H9 (cell line): ENCODE data around the gene SNX5. TPM values are rescaled to one million over a fixed set of nuclear protein-coding genes. Genes with fewer than 3 reads are reported as not detected.
A peak's percentile ranks its signal among the peaks of the same experiment; 100 is the strongest.

Source experiments
- DNase-seq: peaks from one replicate; pipeline ENCODE4 v3.0.0-alpha.2; 2017
- H2AFZ ChIP-seq: one replicate; pipeline ENCODE4 v1.6.1; 2013; ENCODE audit warnings: mild to moderate bottlenecking, low read length, control low read depth, moderate library complexity
- H2AK5ac ChIP-seq: 2 replicates; pipeline ENCODE4 v1.6.1; 2013; ENCODE audit warnings: low read length, control low read depth, mixed read lengths; ENCODE audit not compliant: insufficient read length
- H2BK120ac ChIP-seq: one replicate; pipeline ENCODE4 v1.6.1; 2013; ENCODE audit warnings: low read depth, mild to moderate bottlenecking, low read length, control low read depth, inconsistent platforms; ENCODE audit not compliant: poor library complexity, severe bottlenecking
- H2BK12ac ChIP-seq: 2 replicates; pipeline ENCODE4 v1.6.1; 2013; ENCODE audit warnings: low read length, control low read depth, mixed read lengths, low read depth; ENCODE audit not compliant: insufficient read length
- H2BK15ac ChIP-seq: 2 replicates; pipeline ENCODE4 v1.6.1; 2013; ENCODE audit warnings: low read depth, low read length, control low read depth
- H2BK20ac ChIP-seq: one replicate; pipeline ENCODE4 v1.6.1; 2013; ENCODE audit warnings: low read depth, mild to moderate bottlenecking, low read length, control low read depth, inconsistent platforms; ENCODE audit not compliant: poor library complexity, severe bottlenecking
- H2BK5ac ChIP-seq: 2 replicates; pipeline ENCODE4 v1.6.1; 2013; ENCODE audit warnings: low read length, control low read depth, mixed read lengths; ENCODE audit not compliant: insufficient read length
- H3K14ac ChIP-seq: 2 replicates; pipeline ENCODE4 v1.6.1; 2013; ENCODE audit warnings: low read length, control low read depth; ENCODE audit not compliant: insufficient read depth
- H3K18ac ChIP-seq: 2 replicates; pipeline ENCODE4 v1.6.1; 2013; ENCODE audit warnings: low read depth, mild to moderate bottlenecking, mixed read lengths, low read length, control low read depth; ENCODE audit not compliant: insufficient read length
- H3K23ac ChIP-seq: 2 replicates; pipeline ENCODE4 v1.6.1; 2013; ENCODE audit warnings: low read length, control low read depth, mixed read lengths, low read depth; ENCODE audit not compliant: insufficient read length
- H3K23me2 ChIP-seq: 2 replicates; pipeline ENCODE4 v1.6.1; 2013; ENCODE audit warnings: low read depth, mild to moderate bottlenecking, mixed read lengths, low read length, control low read depth; ENCODE audit not compliant: insufficient read length, poor library complexity, severe bottlenecking
- H3K27ac ChIP-seq: 2 replicates; pipeline ENCODE4 v1.5.1; 2013; ENCODE audit warnings: low read length, control low read depth, mixed read lengths, low read depth; ENCODE audit not compliant: insufficient read length
- H3K27me3 ChIP-seq: 2 replicates; pipeline ENCODE4 v1.6.1; 2013; ENCODE audit warnings: low read length, control low read depth, inconsistent platforms; ENCODE audit not compliant: insufficient read depth
- H3K4ac ChIP-seq: 2 replicates; pipeline ENCODE4 v1.6.1; 2013; ENCODE audit warnings: low read depth, mild to moderate bottlenecking, control low read depth, inconsistent platforms, low read length, moderate library complexity
- H3K4me1 ChIP-seq: 2 replicates; pipeline ENCODE4 v1.6.1; 2013; ENCODE audit warnings: low read length, control low read depth, inconsistent platforms; ENCODE audit not compliant: insufficient read depth
- H3K4me2 ChIP-seq: 2 replicates; pipeline ENCODE4 v1.6.1; 2013; ENCODE audit warnings: low read length, control low read depth, mixed read lengths; ENCODE audit not compliant: insufficient read length, insufficient read depth
- H3K56ac ChIP-seq: 2 replicates; pipeline ENCODE4 v1.6.1; 2013; ENCODE audit warnings: low read depth, mild to moderate bottlenecking, mixed read lengths, low read length, control low read depth; ENCODE audit not compliant: insufficient read length
- H3K79me1 ChIP-seq: 2 replicates; pipeline ENCODE4 v1.6.1; 2013; ENCODE audit warnings: low read depth, mild to moderate bottlenecking, moderate library complexity, low read length, control low read depth, inconsistent platforms; ENCODE audit not compliant: insufficient read depth, poor library complexity, severe bottlenecking
- H3K79me2 ChIP-seq: 2 replicates; pipeline ENCODE4 v1.6.1; 2013; ENCODE audit warnings: low read length, control low read depth, inconsistent platforms; ENCODE audit not compliant: insufficient read depth
- H3K9ac ChIP-seq: 2 replicates; pipeline ENCODE4 v1.6.1; 2013; ENCODE audit warnings: low read length, control low read depth, mixed read lengths; ENCODE audit not compliant: insufficient read length; ENCODE audit errors: extremely low read depth
- H3K9me3 ChIP-seq: one replicate; pipeline ENCODE4 v1.6.1; 2013; ENCODE audit warnings: low read depth, low read length, inconsistent platforms; ENCODE audit not compliant: control insufficient read depth
- H3T11ph ChIP-seq: one replicate; pipeline ENCODE4 v1.6.1; 2013; ENCODE audit warnings: mild to moderate bottlenecking, low read length, control low read depth, inconsistent platforms
- H4K20me1 ChIP-seq: one replicate; pipeline ENCODE4 v1.6.1; 2013; ENCODE audit not compliant: control insufficient read depth, insufficient read length, insufficient read depth
- H4K5ac ChIP-seq: 2 replicates; pipeline ENCODE4 v1.6.1; 2013; ENCODE audit warnings: low read depth, mild to moderate bottlenecking, mixed read lengths, low read length, control low read depth; ENCODE audit not compliant: insufficient read length
- H4K8ac ChIP-seq: replicated peaks from 2 replicates; pipeline ENCODE4 v1.6.1; 2013; ENCODE audit warnings: low read length, control low read depth, mixed read lengths, low read depth; ENCODE audit not compliant: insufficient read length
- H4K91ac ChIP-seq: 2 replicates; pipeline ENCODE4 v1.6.1; 2013; ENCODE audit warnings: low read depth, mild to moderate bottlenecking, moderate library complexity, mixed read lengths, low read length, control low read depth; ENCODE audit not compliant: insufficient read length
- H3K27ac Mint-ChIP-seq, 3 experiments: 2 replicates in 2 of 3; 3 replicates in 1 of 3; pipeline ENCODE4 v1.8.0; 2020 to 2021; ENCODE audit warnings: mixed read lengths in 3 of 3, mild to moderate bottlenecking in 1 of 3, moderate library complexity in 1 of 3
- H3K27me3 Mint-ChIP-seq: 2 replicates; pipeline ENCODE4 v1.8.0; 2021; ENCODE audit warnings: low read depth, mild to moderate bottlenecking, moderate library complexity, mixed read lengths
- H3K36me3 Mint-ChIP-seq, 3 experiments: 2 replicates in 2 of 3; 3 replicates in 1 of 3; pipeline ENCODE4 v1.8.0; 2020 to 2021; ENCODE audit warnings: low read depth in 3 of 3, mixed read lengths in 3 of 3; ENCODE audit not compliant: insufficient read depth in 1 of 3
- H3K4me1 Mint-ChIP-seq, 2 experiments: 2 replicates each; pipeline ENCODE4 v1.8.0; 2020; ENCODE audit warnings: mixed read lengths in 2 of 2
- H3K4me3 Mint-ChIP-seq, 2 experiments: 2 replicates in 1 of 2; 3 replicates in 1 of 2; pipeline ENCODE4 v1.8.0; 2020 to 2021; ENCODE audit warnings: mild to moderate bottlenecking in 2 of 2, mixed read lengths in 2 of 2, moderate library complexity in 1 of 2
- H3K9me3 Mint-ChIP-seq, 2 experiments: 2 replicates in 1 of 2; 3 replicates in 1 of 2; pipeline ENCODE4 v1.8.0; 2020; ENCODE audit warnings: mild to moderate bottlenecking in 2 of 2, mixed read lengths in 2 of 2, moderate library complexity in 1 of 2
- CTCF ChIP-seq: fragments of 200-600 bp; sonication (generic); conservative IDR thresholded peaks from 3 replicates; pipeline ENCODE4 v1.8.0; 2021; ENCODE audit warnings: antibody characterized with exemption, mild to moderate bottlenecking
- WGBS: extraction: QIAGEN DNeasy Blood & Tissue Kit; methylation state at CpG from one replicate; pipeline ENCODE4 v1.1.7; 2013; ENCODE audit warnings: missing lambda C conversion rate, low lambda C conversion rate, mixed read lengths; ENCODE audit not compliant: insufficient read length; ENCODE audit errors: extremely low coverage; 5-methylcytosine and 5-hydroxymethylcytosine counted together
- total RNA-seq: library from RNA; stranded (reverse); gene quantifications from 2 replicates; pipeline ENCODE4 v1.2.1, GENCODE V29; 2021

Gene SNX5
- total RNA-seq, 1 experiment from 2014 or later = 194 TPM

GRCh38 chr20:17992224-17992637 lies 23.6 kb upstream of the SNX5 start:
- Histone ChIP-seq H4K91ac (no peak overlapping the region), H2BK5ac (no peak overlapping the region), H2BK20ac (no peak overlapping the region), H3K4me1 (no peaks in the 10 kb centered on the region), H2AK5ac (no peak overlapping the region), H4K20me1 (no peaks in the 10 kb centered on the region), H2BK15ac (no peak overlapping the region), H3K27ac (no peak overlapping the region), H3K56ac (no peak overlapping the region), H3K9me3 (no peaks in the 10 kb centered on the region), H3T11ph (no peak overlapping the region), H3K79me1 (peaks cover 3% of the 10 kb centered on the region), H3K9ac (no peak overlapping the region), H3K79me2 (no peaks in the 10 kb centered on the region), H3K23me2 (no peaks in the 10 kb centered on the region), H2AFZ (no peak overlapping the region), H4K8ac (no peak overlapping the region), H3K23ac (no peak overlapping the region), H3K27me3 (no peaks in the 10 kb centered on the region), H2BK12ac (no peak overlapping the region), H3K4ac (no peak overlapping the region), H3K4me2 (no peak overlapping the region), H3K18ac (no peak overlapping the region), H3K14ac (no peak overlapping the region), H2BK120ac (no peak overlapping the region), H4K5ac (no peak overlapping the region)
- peaks cover 18 to 37% (median 31%) of the 10 kb centered on the region in 3 experiments; a peak in 6 of 7 replicates for H3K36me3 Mint-ChIP-seq
- TF ChIP-seq CTCF = no peak
- DNase-seq = no peak
- H3K4me3 Mint-ChIP-seq = no peak overlapping the region
- H3K27ac Mint-ChIP-seq = peak overlapping the region in 2 of 3 experiments; percentile 52 to 73; a peak in 4 of 7 replicates
- H3K27me3 Mint-ChIP-seq = no peaks in the 10 kb centered on the region
- H3K4me1 Mint-ChIP-seq = peaks cover 8 to 9% of the 10 kb centered on the region in 2 experiments
- no CpG with 5 or more reads among the region's 6 CpGs for WGBS
- H3K9me3 Mint-ChIP-seq = no peaks in the 10 kb centered on the region
